ENCODE measurements around the gene PPP1R13B. TPM values are rescaled to one million over a fixed set of nuclear protein-coding genes. Genes with fewer than 3 reads are reported as not detected.

Gene PPP1R13B
- total RNA-seq, 1 donor from 2014 or later, result 107 TPM

GRCh38 chr14:103881268-103882201 lies 34.2 kb upstream of the PPP1R13B start:
- ATAC-seq (peak; percentile 80), DNase-seq (peak; percentile 78)
- intact Hi-C loops (cut with micrococcal nuclease), result no loop called here

GRCh38 chr14:103880348-103881267 lies 33.2 kb upstream of the PPP1R13B start:
- DNase-seq (peak; percentile 90), ATAC-seq (peak; percentile 72)
- intact Hi-C loops (cut with micrococcal nuclease), result no loop called here

GRCh38 chr14:103879570-103880347 lies 32.4 kb upstream of the PPP1R13B start:
- DNase-seq (peak; percentile 73), ATAC-seq (peak; percentile 77)
- intact Hi-C loops (cut with micrococcal nuclease), result no loop called here

GRCh38 chr14:103879118-103879569 lies 31.8 kb upstream of the PPP1R13B start:
- DNase-seq (no peak), ATAC-seq (no peak)
- intact Hi-C loops (cut with micrococcal nuclease), result no loop called here

- ATAC-seq, result no peak
- intact Hi-C loops (cut with micrococcal nuclease), result no loop called here
- no peak for DNase-seq
These were observed 30.8 kb upstream of the PPP1R13B start for GRCh38 chr14:103878180-103878579.

GRCh38 chr14:103875010-103875409 lies 27.6 kb upstream of the PPP1R13B start:
- DNase-seq (no peak), ATAC-seq (no peak)
- intact Hi-C loops (cut with micrococcal nuclease), result no loop called here

- intact Hi-C loops (cut with micrococcal nuclease), result no loop called here
- no peak for DNase-seq
- ATAC-seq, result no peak
These were observed 25.2 kb upstream of the PPP1R13B start for GRCh38 chr14:103872481-103873113.

- peak; percentile 91 for DNase-seq
- ATAC-seq, result peak; percentile 86
- intact Hi-C loops (cut with micrococcal nuclease), result no loop called here
These were observed 24.5 kb upstream of the PPP1R13B start for GRCh38 chr14:103871596-103872480.

- ATAC-seq (no peak), DNase-seq (no peak)
- intact Hi-C loops (cut with micrococcal nuclease), result no loop called here
These were observed 23.7 kb upstream of the PPP1R13B start for GRCh38 chr14:103870891-103871595.

- DNase-seq, result no peak
These were observed 22.9 kb upstream of the PPP1R13B start for GRCh38 chr14:103870144-103870876.

GRCh38 chr14:103869406-103870143 lies 22.2 kb upstream of the PPP1R13B start:
- intact Hi-C loops (cut with micrococcal nuclease), result no loop called here
- no peak for ATAC-seq
- DNase-seq, result no peak

More at GRCh38 chr14:103870144-103870876, 22.9 kb upstream of the PPP1R13B start:
- ATAC-seq, result no peak
- intact Hi-C loops (cut with micrococcal nuclease), result no loop called here

- DNase-seq, result no peak
- intact Hi-C loops (cut with micrococcal nuclease), result no loop called here
- no peak for ATAC-seq
These were observed 21.0 kb upstream of the PPP1R13B start for GRCh38 chr14:103868242-103868897.

- DNase-seq (peak; percentile 84), ATAC-seq (peak; percentile 81)
These were observed 20.2 kb upstream of the PPP1R13B start for GRCh38 chr14:103867523-103867953.

GRCh38 chr14:103867020-103867419 lies 19.6 kb upstream of the PPP1R13B start:
- ATAC-seq, result no peak

More at GRCh38 chr14:103867523-103867953, 20.2 kb upstream of the PPP1R13B start:
- intact Hi-C loops (cut with micrococcal nuclease), result no loop called here

GRCh38 chr14:103863245-103863644 lies 15.9 kb upstream of the PPP1R13B start:
- intact Hi-C loops (cut with micrococcal nuclease), result no loop called here
- no peak for DNase-seq
- no peak for ATAC-seq

More at GRCh38 chr14:103867020-103867419, 19.6 kb upstream of the PPP1R13B start:
- intact Hi-C loops (cut with micrococcal nuclease), result no loop called here
- DNase-seq, result no peak
